GM18519 (cell line): ENCODE data around the gene GCH1.
"Not testable (repeated sequence)": the region's sequence is repeated elsewhere in the genome, so short reads cannot be mapped to it uniquely, and the experiment has no call there.

Source experiments
- ATAC-seq: cut with Tn5 transposase; IDR thresholded peaks from one replicate; pipeline ENCODE4 v1.9.1; 2021; ENCODE audit warnings: mild to moderate bottlenecking, moderate library complexity; ENCODE audit not compliant: unreplicated experiment, low FRiP score

The GCH1 gene

DNA sequence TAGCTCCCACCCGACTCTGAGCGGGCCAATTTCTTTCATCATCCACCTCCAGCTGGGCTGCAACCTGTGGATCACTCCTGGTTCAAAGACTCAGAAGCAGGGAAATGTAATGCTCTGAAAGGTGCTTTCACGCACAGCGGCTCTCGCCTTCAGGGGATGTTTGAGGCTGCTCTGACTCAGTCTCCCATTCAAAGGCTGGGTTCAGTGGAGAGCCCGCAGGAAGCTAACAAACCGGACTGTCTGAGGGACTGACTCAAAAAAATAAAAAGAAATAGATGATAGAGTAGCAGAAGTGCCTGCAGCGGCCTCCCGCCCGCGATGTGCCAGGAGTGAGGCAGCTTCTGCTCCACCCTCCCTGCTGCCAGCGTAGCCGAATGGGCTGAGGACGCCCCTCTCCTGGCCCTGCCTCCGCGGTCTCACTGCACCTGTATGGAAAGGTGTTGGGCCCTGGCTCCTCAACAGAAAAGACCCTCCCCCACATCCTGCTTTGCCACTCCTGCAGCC lies 98.0 kb downstream of the GCH1 start:
- no peak for ATAC-seq

DNA sequence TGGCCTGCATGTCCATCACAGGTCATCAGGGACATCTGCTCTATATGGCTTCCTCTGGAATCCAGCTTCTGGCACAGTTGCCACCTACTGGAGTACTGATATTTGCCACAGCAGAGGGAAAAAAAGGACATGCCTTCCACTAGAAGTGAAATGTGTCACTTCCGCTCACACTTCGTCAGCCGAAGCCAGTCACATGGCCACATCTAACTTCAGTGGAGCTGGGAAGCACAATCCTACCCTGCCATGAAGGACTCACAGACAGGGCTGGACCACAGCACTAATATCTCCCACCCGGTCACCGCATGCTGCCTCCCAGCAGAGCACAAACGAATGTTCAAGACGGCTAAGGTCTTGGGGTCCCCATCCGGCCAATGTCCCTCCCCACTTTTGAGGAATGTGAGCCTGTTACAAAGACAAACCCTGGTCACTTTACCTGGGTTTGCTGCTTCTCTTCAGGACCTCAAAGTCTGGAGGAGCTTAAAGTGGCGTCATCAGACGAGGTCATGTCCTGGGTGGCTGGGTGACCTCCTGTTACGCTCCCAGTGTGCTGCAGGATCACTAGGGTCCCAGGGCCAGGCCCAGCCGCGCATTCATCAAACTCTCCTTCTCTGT lies 98.6 kb downstream of the GCH1 start:
- no peak for ATAC-seq

- ATAC-seq, result no peak
Measured at GRCh38 chr14:54803396-54803795, 99.2 kb downstream of the GCH1 start.

- ATAC-seq, result not testable (repeated sequence)
Measured at GRCh38 chr14:54801482-54801881, 101.1 kb downstream of the GCH1 start.

DNA sequence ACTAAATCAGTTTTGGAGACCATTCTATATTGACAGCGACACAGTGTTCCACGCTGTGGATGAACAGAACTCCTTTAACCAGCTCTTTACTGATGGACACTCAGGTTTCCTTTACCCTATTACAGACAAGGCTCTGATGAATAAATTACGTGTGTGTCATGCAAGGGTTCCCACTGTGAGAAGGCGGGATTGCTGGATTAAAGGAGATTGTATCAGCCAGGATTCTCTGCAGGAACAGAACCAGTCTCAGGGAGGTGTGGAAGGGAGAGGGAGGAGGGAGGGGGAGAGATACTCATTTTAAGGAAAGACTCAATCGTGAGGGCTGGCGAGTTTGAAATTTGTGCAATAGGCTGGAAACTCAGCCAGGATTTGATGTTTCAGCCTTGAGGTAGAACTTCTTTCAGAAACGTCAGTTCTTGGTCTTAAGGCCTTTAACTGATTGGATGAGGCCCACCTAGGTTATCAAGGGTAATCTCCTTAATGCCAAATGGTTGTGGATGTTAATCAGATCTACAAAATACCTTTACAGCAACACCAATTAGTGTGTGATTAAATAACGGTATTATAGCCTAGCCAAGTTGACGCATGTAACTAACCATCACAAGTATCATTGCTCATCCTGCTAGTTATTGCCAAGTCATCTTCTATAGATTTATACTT lies 104.0 kb downstream of the GCH1 start:
- ATAC-seq, result no peak

GRCh38 chr14:54797986-54798385 lies 104.6 kb downstream of the GCH1 start:
- no peak for ATAC-seq

GRCh38 chr14:54797556-54797955 lies 105.1 kb downstream of the GCH1 start:
- ATAC-seq, result no peak

GRCh38 chr14:54796961-54797360 lies 105.7 kb downstream of the GCH1 start:
- no peak for ATAC-seq

- no peak for ATAC-seq
Measured at GRCh38 chr14:54794796-54795195, 107.8 kb downstream of the GCH1 start.

DNA sequence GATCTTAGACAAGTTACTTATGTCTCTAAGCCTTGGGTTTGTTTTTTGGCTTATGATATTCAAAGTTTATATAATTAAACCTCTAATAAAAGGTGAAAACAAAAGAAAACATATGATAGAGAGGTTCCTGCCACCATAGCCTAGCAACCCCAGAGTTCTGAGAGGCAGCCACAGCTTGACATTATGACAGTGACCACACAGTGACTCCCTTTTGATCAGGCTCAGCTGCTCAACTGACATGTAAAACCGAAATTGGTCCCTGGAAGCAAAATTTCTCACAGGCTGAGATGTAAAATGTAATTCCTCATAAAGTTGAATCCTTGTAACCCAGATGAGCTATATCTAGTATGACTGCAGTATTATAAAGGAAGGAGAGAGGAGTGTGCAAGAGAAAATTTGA lies 108.5 kb downstream of the GCH1 start:
- no peak for ATAC-seq

- ATAC-seq, result no peak
Measured at GRCh38 chr14:54792288-54792687, 110.3 kb downstream of the GCH1 start.
